GM18526 (cell line): Measurements from ENCODE around the gene PLIN5.

Experiments used
- POLR2A ChIP-seq: IDR thresholded peaks from 3 replicates; pipeline ENCODE4 v1.6.1; 2011; ENCODE audit not compliant: insufficient read length; ENCODE audit errors: extremely low read depth

Gene PLIN5

DNA sequence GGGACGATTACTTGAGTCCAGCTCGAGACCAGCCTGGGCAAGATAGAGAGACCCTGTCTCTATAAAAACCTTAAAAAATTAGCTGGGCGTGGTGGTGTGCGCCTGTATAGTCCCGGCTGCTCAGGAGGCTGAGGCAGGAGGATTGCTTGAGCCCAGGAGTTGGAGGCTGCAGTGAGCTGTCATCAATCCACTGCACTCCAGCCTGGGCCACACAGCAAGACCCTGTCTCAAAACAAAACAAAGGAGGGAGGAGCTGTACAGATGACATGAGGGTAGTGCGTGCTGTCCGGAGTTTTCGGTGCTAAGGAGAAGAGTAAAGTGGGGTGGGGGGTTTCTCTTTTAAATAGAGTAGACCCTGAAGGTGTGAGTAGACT lies 40.3 kb downstream of the PLIN5 start:
- no peak for TF ChIP-seq POLR2A

DNA sequence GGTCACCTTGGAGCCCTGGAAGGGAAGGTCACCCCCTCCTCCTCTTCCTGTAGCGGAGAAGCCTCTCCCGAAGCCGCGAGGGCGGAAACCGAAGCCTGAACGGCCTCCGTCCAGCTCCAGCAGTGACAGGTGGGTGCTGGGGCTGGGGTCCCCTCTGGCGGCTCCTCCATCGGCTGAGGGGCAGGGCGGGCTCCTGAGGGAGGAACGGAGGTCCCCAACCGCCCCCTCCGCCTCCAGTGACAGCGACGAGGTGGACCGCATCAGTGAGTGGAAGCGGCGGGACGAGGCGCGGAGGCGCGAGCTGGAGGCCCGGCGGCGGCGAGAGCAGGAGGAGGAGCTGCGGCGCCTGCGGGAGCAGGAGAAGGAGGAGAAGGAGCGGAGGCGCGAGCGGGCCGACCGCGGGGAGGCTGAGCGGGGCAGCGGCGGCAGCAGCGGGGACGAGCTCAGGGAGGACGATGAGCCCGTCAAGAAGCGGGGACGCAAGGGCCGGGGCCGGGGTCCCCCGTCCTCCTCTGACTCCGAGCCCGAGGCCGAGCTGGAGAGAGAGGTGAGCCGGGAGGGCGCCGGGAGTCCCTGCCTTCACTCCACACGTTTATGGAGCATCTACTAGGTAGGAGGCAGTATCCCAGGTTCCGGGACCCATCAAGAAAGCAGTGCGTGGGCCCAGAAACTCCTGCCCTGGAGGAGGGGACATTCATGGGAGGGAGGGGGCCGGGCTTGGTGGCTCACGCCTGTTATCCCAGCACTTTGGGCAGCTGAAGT lies 40.9 kb downstream of the PLIN5 start:
- TF ChIP-seq POLR2A, result no peak

- no peak for TF ChIP-seq POLR2A
These were observed 41.7 kb downstream of the PLIN5 start for GRCh38 chr19:4493104-4493928.

DNA sequence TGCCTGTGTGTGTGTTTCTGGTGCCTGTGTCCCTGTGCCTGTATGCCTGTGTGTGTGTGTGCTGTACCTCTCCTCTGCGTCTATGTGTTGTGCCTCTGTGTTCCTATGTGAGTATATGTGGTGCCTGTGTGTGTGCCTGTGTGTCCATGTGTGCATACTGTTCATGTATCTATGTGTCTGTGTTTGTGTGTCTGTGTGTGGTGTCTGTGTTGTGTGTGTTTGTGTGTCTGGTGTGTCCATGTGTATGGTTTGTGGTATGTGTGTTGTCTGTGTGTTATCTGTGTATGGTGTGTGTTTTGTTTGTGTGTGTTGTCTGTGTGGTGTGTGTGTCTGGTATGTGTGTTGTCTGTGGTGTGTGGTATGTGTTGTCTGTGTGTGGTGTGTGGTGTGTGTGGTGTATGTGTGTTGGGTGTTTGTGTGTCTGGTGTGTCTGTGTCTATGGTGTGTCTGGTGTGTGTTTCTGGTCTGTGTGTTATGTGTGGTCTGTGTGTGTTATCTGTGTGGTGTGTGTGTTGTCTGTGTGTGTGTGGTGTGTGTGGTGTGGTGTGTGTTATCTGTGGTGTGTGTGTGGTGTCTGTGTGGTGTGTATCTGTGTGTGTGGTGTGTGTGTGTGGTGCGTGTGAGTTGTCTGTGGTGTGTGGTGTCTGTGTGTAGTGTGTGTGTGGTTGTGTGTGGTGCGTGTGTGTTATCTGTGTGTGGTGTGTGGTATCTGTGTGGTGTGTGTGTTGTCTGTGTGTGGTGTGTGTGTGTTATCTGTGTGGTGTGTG lies 42.5 kb downstream of the PLIN5 start:
- TF ChIP-seq POLR2A, result no peak

DNA sequence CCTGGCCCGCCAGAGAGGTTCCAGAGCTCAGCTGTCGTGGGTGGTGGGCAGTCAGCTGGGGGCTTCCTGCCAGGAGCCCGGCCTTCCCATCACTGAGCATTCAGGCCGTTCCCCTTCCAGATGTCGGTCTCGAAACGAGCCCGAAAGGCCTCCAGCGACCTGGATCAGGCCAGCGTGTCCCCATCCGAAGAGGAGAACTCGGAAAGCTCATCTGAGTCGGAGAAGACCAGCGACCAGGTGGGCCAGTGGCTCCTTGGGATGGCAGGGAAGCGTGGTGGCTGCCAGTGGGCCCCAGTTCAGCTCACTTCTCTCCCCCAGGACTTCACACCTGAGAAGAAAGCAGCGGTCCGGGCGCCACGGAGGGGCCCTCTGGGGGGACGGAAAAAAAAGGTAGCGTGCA lies 43.6 kb downstream of the PLIN5 start:
- TF ChIP-seq POLR2A, result no peak

DNA sequence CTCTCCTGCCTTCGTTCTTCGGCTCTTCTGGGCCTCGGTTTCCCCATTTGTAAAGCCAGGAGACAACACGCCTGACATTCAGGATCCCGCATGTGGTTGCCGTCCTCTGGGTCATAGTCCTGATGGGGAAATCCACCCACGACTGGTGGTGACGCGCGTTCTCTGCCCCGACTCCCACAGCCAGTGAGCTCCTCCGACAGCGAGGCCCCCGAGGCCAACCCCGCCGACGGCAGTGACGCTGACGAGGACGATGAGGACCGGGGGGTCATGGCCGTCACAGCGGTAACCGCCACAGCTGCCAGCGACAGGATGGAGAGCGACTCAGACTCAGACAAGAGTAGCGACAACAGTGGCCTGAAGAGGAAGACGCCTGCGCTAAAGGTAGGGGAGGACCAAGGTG lies 46.5 kb downstream of the PLIN5 start:
- no peak for TF ChIP-seq POLR2A

- TF ChIP-seq POLR2A, result no peak
These were observed 47.5 kb downstream of the PLIN5 start for GRCh38 chr19:4487572-4487971.

GRCh38 chr19:4483385-4483784 lies 51.6 kb downstream of the PLIN5 start:
- no peak for TF ChIP-seq POLR2A

GRCh38 chr19:4482721-4483364 lies 52.2 kb downstream of the PLIN5 start:
- no peak for TF ChIP-seq POLR2A

GRCh38 chr19:4477034-4477801 lies 57.8 kb downstream of the PLIN5 start:
- no peak for TF ChIP-seq POLR2A

- no peak for TF ChIP-seq POLR2A
These were observed 60.5 kb downstream of the PLIN5 start for GRCh38 chr19:4474514-4475022.

GRCh38 chr19:4473763-4474513 lies 61.1 kb downstream of the PLIN5 start:
- TF ChIP-seq POLR2A, result no peak

GRCh38 chr19:4473011-4473762 lies 61.8 kb downstream of the PLIN5 start:
- no peak for TF ChIP-seq POLR2A
